GM10248 (cell line): ENCODE data around the gene S100A3.

ENCODE experiments used
- CTCF ChIA-PET: fragments of 300-600 bp; sonication (Branson Sonifier 250); formaldehyde crosslinking; extraction: SDS; loops from one replicate; lab custom pipeline; 2021; ENCODE audit warnings: antibody characterized with exemption; lab: Yijun Ruan, JAX
- POLR2A ChIA-PET: fragments of 350-650 bp; sonication (Branson Sonifier 250); formaldehyde crosslinking; extraction: SDS; loops from one replicate; lab custom pipeline; 2020; ENCODE audit warnings: antibody characterized with exemption; lab: Yijun Ruan, JAX
- DNase-seq: peaks from one replicate; pipeline ENCODE4 v3.0.0; 2012; ENCODE audit errors: extremely low spot score
- TF ChIP-seq, protein P1 (sequence below): IDR thresholded peaks from 2 replicates; pipeline ENCODE4 v1.5.1; 2012; ENCODE audit warnings: mild to moderate bottlenecking, low read depth; ENCODE audit errors: extremely low read depth, missing control alignments, control extremely low read depth

The S100A3 gene

DNA sequence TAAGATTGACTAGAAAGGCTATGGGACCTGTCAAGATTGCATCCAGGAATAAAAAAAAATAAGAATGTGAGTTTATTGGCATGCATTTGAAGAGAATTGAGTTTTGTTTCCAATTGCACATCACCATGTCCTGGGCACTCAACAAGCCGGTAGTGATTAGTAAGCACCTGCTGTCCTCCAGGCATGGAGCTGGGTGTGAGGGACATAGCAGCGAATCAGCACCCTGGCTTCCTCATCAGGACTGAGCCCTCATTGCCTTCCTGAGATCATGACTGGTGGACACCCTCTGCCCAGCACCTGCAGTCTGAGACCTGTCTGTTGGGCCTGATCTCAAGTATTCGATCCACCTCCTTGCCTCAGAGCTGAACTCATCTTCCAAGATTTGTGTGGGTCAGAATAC, 40.0 kb downstream of the S100A3 start:
- CTCF ChIA-PET, result interaction anchor here (0.6 to 7.0 kb wide), 14 partner anchors 12 to 157 kb away, joined by 3 to 109 read pairs (median 8); partner anchors contain the start of genes S100A1, S100A13, S100A2 and S100A6
- TF ChIP-seq, protein P1, sequence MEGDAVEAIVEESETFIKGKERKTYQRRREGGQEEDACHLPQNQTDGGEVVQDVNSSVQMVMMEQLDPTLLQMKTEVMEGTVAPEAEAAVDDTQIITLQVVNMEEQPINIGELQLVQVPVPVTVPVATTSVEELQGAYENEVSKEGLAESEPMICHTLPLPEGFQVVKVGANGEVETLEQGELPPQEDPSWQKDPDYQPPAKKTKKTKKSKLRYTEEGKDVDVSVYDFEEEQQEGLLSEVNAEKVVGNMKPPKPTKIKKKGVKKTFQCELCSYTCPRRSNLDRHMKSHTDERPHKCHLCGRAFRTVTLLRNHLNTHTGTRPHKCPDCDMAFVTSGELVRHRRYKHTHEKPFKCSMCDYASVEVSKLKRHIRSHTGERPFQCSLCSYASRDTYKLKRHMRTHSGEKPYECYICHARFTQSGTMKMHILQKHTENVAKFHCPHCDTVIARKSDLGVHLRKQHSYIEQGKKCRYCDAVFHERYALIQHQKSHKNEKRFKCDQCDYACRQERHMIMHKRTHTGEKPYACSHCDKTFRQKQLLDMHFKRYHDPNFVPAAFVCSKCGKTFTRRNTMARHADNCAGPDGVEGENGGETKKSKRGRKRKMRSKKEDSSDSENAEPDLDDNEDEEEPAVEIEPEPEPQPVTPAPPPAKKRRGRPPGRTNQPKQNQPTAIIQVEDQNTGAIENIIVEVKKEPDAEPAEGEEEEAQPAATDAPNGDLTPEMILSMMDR, result no peak
- POLR2A ChIA-PET, result no interaction called here

DNA sequence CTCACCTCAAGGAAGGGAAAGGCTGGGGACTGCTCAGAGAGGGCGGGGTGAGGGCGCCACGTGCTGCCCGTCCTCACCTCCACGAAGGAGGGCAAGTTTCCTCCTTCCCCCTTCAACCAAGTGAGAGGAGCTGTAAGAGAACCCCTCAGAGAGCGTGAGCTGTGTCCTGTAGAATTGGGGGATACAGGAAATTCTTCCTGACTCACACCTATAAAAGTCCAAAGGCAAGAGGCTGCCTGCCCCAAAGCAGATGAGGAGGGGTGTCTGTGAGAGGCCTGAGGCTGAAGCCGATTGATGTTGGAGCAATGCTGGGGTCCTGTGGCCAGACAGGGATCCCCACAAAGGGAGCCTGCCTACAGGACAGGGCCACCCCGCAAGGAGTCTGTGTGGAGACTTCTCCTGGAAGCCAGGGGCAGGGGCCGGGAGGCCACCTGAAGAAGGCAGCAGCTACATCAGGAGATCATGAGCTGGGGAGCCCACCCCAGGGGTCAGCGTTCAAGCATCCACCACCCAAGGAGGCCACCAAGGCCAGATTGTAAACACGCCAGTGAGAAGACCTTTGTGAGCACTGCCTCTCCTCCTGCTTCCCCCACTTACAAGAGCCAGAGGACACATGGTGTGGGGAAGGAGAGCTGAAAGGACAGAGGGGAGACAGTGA, 41.0 kb downstream of the S100A3 start:
- ChIA-PET CTCF (interaction anchor here (0.9 to 7.0 kb wide), 7 partner anchors 13 to 156 kb away, joined by 3 to 109 read pairs (median 7); no protein-coding TSS in a partner anchor), POLR2A (interaction anchor here (0.6 kb wide), 1 partner anchor 123 kb away, joined by 3 read pairs; no protein-coding TSS in a partner anchor)
- no peak for DNase-seq
- TF ChIP-seq, protein P1, result no peak

More for the DNA sequence above, 40.0 kb downstream of the S100A3 start:
- DNase-seq, result no peak

- ChIA-PET POLR2A (no interaction called here), CTCF (interaction anchor here (2.7 to 7.0 kb wide), 3 partner anchors 11 to 63 kb away, joined by 10 to 109 read pairs (median 61); no protein-coding TSS in a partner anchor)
- TF ChIP-seq, protein P1, result no peak
- no peak for DNase-seq
Observed at GRCh38 chr1:153506831-153507413, 42.1 kb downstream of the S100A3 start.

- ChIA-PET POLR2A (no interaction called here), CTCF (interaction anchor here (0.9 to 7.0 kb wide), 3 partner anchors 11 to 154 kb away, joined by 3 to 61 read pairs (median 10); no protein-coding TSS in a partner anchor)
- TF ChIP-seq, protein P1, result no peak
- DNase-seq, result no peak
Observed at GRCh38 chr1:153506386-153506785, 42.7 kb downstream of the S100A3 start.

- CTCF ChIA-PET, result interaction anchor here (0.9 to 7.0 kb wide), 3 partner anchors 10 to 154 kb away, joined by 3 to 61 read pairs (median 5); no protein-coding TSS in a partner anchor
- no peak for DNase-seq
- TF ChIP-seq, protein P1, result no peak
- POLR2A ChIA-PET, result no interaction called here
Observed at GRCh38 chr1:153505576-153505975, 43.5 kb downstream of the S100A3 start.

DNA sequence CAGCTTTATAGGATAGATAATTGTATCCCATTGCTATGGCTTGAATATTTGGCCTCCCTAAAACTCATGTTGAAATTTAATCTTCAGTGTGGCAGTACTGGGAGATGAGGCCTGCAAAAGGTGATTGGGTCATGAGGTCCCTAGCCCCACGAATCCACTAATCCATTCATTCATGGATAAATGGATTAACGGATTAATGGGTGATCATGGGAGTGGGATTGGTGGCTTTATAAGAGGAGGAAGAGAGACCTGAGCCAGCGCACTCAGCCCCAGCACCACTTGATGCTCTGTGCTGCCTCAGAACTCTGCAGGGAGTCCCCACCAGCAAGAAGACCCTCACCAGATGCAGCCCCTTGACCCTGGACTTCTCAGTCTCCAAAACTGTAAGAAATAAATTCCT, 45.3 kb downstream of the S100A3 start:
- DNase-seq, result no peak
- ChIA-PET POLR2A (no interaction called here), CTCF (interaction anchor here (0.8 to 1.8 kb wide), 5 partner anchors 8 to 149 kb away, joined by 3 to 5 read pairs (median 5); no protein-coding TSS in a partner anchor)
- TF ChIP-seq, protein P1, result no peak
